ENCODE measurements around the gene PAK1.
"Not testable (repeated sequence)": the region's sequence is repeated elsewhere in the genome, so short reads cannot be mapped to it uniquely, and the experiment has no call there.

Gene PAK1

GRCh38 chr11:77473801-77474683, at the start of gene PAK1:
Gene PAK1 (minus strand): TSS chr11:77474094. CDS start chr11:77392520, 81,574 bp downstream.
- DNase-seq, result peak; percentile 80

GRCh38 chr11:77522215-77522614, 48.3 kb upstream of the PAK1 start:
- DNase-seq, result no peak

- no peak for DNase-seq
These were observed 46.0 kb upstream of the PAK1 start for GRCh38 chr11:77519847-77520246.

- no peak for DNase-seq
These were observed 44.6 kb upstream of the PAK1 start for GRCh38 chr11:77518471-77518870.

GRCh38 chr11:77517753-77518152, 43.9 kb upstream of the PAK1 start:
- DNase-seq, result no peak

- DNase-seq, result no peak
These were observed 43.3 kb upstream of the PAK1 start for GRCh38 chr11:77517226-77517625.

- DNase-seq, result no peak
These were observed 41.6 kb upstream of the PAK1 start for GRCh38 chr11:77515483-77515882.

- DNase-seq, result no peak
These were observed 41.2 kb upstream of the PAK1 start for GRCh38 chr11:77515063-77515462.

GRCh38 chr11:77512092-77512491, 38.2 kb upstream of the PAK1 start:
- DNase-seq, result no peak

- no peak for DNase-seq
These were observed 37.0 kb upstream of the PAK1 start for GRCh38 chr11:77510851-77511250.

- DNase-seq, result no peak
These were observed 36.2 kb upstream of the PAK1 start for GRCh38 chr11:77510095-77510494.

GRCh38 chr11:77508019-77508418, 34.1 kb upstream of the PAK1 start:
- no peak for DNase-seq

- DNase-seq, result no peak
These were observed 33.0 kb upstream of the PAK1 start for GRCh38 chr11:77506857-77507256.

- DNase-seq, result no peak
These were observed 32.1 kb upstream of the PAK1 start for GRCh38 chr11:77505956-77506355.

- DNase-seq, result no peak
These were observed 29.1 kb upstream of the PAK1 start for GRCh38 chr11:77503006-77503405.

GRCh38 chr11:77502346-77502905, 28.5 kb upstream of the PAK1 start:
- no peak for DNase-seq

- peak; percentile 25 for DNase-seq
These were observed 27.9 kb upstream of the PAK1 start for GRCh38 chr11:77501758-77502157.

- DNase-seq, result no peak
These were observed 23.5 kb upstream of the PAK1 start for GRCh38 chr11:77497368-77497767.

- DNase-seq, result no peak
These were observed 21.6 kb upstream of the PAK1 start for GRCh38 chr11:77495526-77495925.

GRCh38 chr11:77490035-77490434, 16.1 kb upstream of the PAK1 start:
- DNase-seq, result not testable (repeated sequence)

GRCh38 chr11:77487790-77488189, 13.9 kb upstream of the PAK1 start:
- DNase-seq, result no peak

GRCh38 chr11:77479746-77480352, 6.0 kb upstream of the PAK1 start:
- no peak for DNase-seq

- no peak for DNase-seq
These were observed 1.3 kb upstream of the PAK1 start for GRCh38 chr11:77475206-77475605.

GRCh38 chr11:77474684-77475060, 778 bp upstream of the PAK1 start:
- no peak for DNase-seq

Data from NCI-H526 treated with DMSO at 0.1 percent for 48 hours (cell line).